ENCODE measurements around the gene TOPORS. TPM values are rescaled to one million over a fixed set of nuclear protein-coding genes. Genes with fewer than 3 reads are reported as not detected.

TOPORS gene
- polyA plus RNA-seq, 1 experiment = 5.4 TPM

DNA sequence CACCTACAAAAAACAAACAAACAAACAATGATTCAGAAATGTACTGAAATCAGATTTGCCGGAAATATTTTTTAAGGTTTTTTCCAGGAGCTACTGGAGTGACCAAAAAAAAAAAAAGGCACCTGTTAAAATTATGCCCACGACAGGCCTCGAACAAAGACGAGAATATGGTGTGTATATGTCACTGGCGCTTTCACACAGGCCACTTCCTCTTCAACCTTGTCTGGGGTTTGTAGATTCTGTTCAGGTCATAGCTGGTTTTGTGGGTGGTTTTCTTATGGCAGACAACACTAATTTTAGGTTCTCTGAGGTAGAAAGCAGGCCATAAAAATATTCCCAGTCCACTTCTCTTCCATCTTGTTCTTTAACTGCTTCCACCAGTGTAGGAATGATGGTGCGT, 13.6 kb upstream of the TOPORS start:
- DNase-seq (ENCODE audit: low read depth) = no peak
- TF ChIP-seq, protein P1, sequence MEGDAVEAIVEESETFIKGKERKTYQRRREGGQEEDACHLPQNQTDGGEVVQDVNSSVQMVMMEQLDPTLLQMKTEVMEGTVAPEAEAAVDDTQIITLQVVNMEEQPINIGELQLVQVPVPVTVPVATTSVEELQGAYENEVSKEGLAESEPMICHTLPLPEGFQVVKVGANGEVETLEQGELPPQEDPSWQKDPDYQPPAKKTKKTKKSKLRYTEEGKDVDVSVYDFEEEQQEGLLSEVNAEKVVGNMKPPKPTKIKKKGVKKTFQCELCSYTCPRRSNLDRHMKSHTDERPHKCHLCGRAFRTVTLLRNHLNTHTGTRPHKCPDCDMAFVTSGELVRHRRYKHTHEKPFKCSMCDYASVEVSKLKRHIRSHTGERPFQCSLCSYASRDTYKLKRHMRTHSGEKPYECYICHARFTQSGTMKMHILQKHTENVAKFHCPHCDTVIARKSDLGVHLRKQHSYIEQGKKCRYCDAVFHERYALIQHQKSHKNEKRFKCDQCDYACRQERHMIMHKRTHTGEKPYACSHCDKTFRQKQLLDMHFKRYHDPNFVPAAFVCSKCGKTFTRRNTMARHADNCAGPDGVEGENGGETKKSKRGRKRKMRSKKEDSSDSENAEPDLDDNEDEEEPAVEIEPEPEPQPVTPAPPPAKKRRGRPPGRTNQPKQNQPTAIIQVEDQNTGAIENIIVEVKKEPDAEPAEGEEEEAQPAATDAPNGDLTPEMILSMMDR (IDR thresholded peaks at IDR 0.05; ENCODE audit: insufficient read depth, low read depth, low read length) = no peak
- Histone ChIP-seq H3K27me3 (ENCODE audit: control insufficient read depth, insufficient read depth, low read length) (no peaks in the 10 kb centered on the region), H3K36me3 (ENCODE audit: control insufficient read depth, insufficient read depth, low read length) (peaks cover 12% of the 10 kb centered on the region), H3K4me3 (ENCODE audit: low read depth, low read length) (no peak overlapping the region)
- POLR2A ChIA-PET = no interaction called here
- CTCF ChIA-PET = interaction anchor here (1.1 to 8.1 kb wide), 3 partner anchors 14 to 188 kb away, joined by 3 to 44 read pairs (median 10); no protein-coding TSS in a partner anchor

DNA sequence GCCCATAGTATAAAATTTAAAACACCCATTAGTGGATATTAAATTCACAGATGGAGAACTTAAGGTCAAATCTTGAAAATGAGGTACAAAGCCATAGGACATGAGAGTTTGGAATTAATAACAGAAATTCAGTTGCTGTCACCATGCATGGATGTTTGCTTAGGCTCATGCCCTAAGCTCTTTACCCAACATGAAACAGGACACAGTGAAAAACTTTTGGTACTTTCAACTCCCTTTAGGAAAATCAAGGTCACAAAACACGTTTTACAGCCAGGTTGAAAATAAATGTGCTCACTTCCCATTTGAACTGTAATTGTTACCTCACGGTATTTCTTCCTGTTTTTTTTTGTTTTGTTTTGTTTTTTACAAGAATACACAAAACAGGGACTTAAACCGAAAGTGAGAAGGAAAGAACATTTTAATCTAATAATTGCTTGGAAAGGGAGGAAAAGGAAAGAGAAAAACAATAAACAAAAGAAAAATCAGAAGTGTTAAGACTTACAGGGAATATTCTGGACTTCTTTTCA, 6.1 kb upstream of the TOPORS start:
- DNase-seq (ENCODE audit: low read depth) = no peak
- no peak overlapping the region for H3K4me3 ChIP-seq (ENCODE audit: low read depth, low read length)
- H3K27me3 ChIP-seq (ENCODE audit: control insufficient read depth, insufficient read depth, low read length) = no peaks in the 10 kb centered on the region
- POLR2A ChIA-PET = no interaction called here
- CTCF ChIA-PET = interaction anchor here (0.9 to 2.8 kb wide), 2 partner anchors 8 to 180 kb away, joined by 3 to 12 read pairs; no protein-coding TSS in a partner anchor
- no peaks in the 10 kb centered on the region for H3K36me3 ChIP-seq (ENCODE audit: control insufficient read depth, insufficient read depth, low read length)
- TF ChIP-seq, protein P1 (IDR thresholded peaks at IDR 0.05; ENCODE audit: insufficient read depth, low read depth, low read length) = no peak

DNA sequence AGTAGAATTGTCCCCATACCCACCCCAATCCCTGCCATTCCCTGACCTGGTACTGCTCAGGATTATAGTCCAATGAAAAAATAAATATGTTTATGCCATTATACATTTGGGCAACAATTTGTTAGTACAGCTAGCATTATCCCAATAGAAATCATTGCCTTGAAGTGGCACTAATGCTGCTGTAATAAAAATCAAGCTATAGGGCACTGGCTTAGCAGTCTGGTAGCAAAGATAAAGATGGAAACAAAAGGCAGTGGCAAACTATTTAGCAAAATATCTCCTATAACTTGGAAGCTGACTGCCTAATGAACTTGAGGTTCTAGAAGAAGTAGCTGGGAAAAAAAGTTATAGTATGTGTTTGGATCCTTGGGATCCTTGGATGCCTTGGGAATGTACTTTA, 2.2 kb upstream of the TOPORS start:
- POLR2A ChIA-PET = no interaction called here
- TF ChIP-seq, protein P1 (IDR thresholded peaks at IDR 0.05; ENCODE audit: insufficient read depth, low read depth, low read length) = no peak
- CTCF ChIA-PET = interaction anchor here (0.5 to 3.4 kb wide), 4 partner anchors 18 to 1473 kb away, joined by 4 to 15 read pairs (median 10); partner anchors contain the start of gene NDUFB6
- DNase-seq (ENCODE audit: low read depth) = no peak
- Histone ChIP-seq H3K4me3 (ENCODE audit: low read depth, low read length) (no peak overlapping the region), H3K27me3 (ENCODE audit: control insufficient read depth, insufficient read depth, low read length) (no peaks in the 10 kb centered on the region), H3K36me3 (ENCODE audit: control insufficient read depth, insufficient read depth, low read length) (no peaks in the 10 kb centered on the region)

DNA sequence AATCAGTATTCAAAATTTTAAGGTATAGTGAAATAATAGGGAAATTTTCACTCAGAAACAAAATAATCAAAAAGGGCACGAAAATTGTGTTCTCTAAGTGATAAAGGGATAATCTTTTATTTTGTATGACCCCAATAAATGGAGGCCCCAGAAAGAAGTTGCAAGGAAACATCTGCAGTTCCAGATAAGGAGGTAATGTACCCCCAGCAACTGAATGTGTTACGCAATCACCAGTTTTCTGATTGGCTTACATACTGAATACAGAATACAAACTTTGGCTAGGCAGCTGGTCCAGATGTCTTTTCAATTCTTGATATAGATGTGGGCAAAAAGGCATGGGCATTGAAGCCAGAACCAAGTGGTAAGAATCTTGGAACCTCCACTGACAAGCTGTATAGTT, 1.7 kb upstream of the TOPORS start:
- Histone ChIP-seq H3K27me3 (ENCODE audit: control insufficient read depth, insufficient read depth, low read length) (no peaks in the 10 kb centered on the region), H3K36me3 (ENCODE audit: control insufficient read depth, insufficient read depth, low read length) (no peaks in the 10 kb centered on the region), H3K4me3 (ENCODE audit: low read depth, low read length) (no peak overlapping the region)
- CTCF ChIA-PET = interaction anchor here (0.5 to 3.4 kb wide), 4 partner anchors 18 to 1474 kb away, joined by 4 to 15 read pairs (median 10); partner anchors contain the start of gene NDUFB6
- DNase-seq (ENCODE audit: low read depth) = no peak
- POLR2A ChIA-PET = no interaction called here
- TF ChIP-seq, protein P1 (IDR thresholded peaks at IDR 0.05; ENCODE audit: insufficient read depth, low read depth, low read length) = no peak

DNA sequence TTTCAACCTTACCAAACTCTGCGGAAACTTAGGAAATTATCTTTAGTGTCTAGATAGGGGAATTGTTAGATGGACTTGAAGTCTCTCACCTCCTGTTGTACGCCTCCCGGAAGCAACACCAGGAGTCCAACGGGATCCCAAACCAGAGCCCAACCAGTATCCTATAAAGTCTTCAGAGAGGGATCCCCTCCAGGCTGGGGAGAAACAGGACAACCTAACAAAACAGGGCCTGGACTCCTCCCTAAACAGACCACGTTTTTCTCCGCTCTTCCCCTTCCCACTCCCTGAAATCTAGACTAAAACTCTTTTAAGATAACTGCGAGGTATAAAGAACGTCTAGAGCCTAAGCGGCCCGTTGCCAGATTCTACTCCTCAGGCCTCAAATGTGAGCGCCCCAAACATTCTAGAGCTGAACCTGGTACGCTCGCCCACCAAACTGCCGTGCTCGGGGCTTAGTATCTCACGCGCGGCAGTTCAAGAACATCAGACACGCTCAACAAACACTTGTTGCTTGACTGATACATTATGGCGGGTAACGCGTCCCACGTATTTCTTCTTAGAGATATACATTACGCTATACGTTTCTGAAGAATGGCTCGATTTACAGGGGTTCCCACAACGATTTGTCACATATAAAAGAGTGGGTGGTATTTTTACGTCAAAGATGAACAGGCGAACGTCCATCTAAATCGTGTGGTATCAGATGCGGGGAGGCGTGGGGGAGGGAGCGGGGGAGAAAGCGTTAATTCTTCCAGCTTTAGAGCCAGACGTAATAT, 922 bp downstream of the TOPORS start:
- CTCF ChIA-PET = interaction anchor here (0.7 to 4.2 kb wide), 5 partner anchors 11 to 172 kb away, joined by 3 to 22 read pairs (median 4); no protein-coding TSS in a partner anchor
- DNase-seq (ENCODE audit: low read depth) = no peak
- TF ChIP-seq, protein P1 (IDR thresholded peaks at IDR 0.05; ENCODE audit: insufficient read depth, low read depth, low read length) = no peak

More for the DNA sequence above, 922 bp downstream of the TOPORS start:
- Histone ChIP-seq H3K4me3 (ENCODE audit: low read depth, low read length) (peak overlapping the region; percentile 75), H3K27me3 (ENCODE audit: control insufficient read depth, insufficient read depth, low read length) (no peaks in the 10 kb centered on the region), H3K36me3 (ENCODE audit: control insufficient read depth, insufficient read depth, low read length) (no peaks in the 10 kb centered on the region)
- POLR2A ChIA-PET = interaction anchor here (0.6 kb wide), 1 partner anchor 193 kb away, joined by 24 read pairs; no protein-coding TSS in a partner anchor
